Activated CD8-positive, alpha-beta memory T cell treated with anti-CD3 and anti-CD28 coated beads, Interleukin-2, amount 50 U/mL, for 48 hours (primary cell): ENCODE results near the gene GUCY2C.
A peak's percentile ranks its signal among the peaks of the same experiment; 100 is the strongest.

ENCODE experiments used
- DNase-seq: peaks from one replicate; pipeline ENCODE4 v3.0.0-alpha.2; 2020

Gene GUCY2C

DNA sequence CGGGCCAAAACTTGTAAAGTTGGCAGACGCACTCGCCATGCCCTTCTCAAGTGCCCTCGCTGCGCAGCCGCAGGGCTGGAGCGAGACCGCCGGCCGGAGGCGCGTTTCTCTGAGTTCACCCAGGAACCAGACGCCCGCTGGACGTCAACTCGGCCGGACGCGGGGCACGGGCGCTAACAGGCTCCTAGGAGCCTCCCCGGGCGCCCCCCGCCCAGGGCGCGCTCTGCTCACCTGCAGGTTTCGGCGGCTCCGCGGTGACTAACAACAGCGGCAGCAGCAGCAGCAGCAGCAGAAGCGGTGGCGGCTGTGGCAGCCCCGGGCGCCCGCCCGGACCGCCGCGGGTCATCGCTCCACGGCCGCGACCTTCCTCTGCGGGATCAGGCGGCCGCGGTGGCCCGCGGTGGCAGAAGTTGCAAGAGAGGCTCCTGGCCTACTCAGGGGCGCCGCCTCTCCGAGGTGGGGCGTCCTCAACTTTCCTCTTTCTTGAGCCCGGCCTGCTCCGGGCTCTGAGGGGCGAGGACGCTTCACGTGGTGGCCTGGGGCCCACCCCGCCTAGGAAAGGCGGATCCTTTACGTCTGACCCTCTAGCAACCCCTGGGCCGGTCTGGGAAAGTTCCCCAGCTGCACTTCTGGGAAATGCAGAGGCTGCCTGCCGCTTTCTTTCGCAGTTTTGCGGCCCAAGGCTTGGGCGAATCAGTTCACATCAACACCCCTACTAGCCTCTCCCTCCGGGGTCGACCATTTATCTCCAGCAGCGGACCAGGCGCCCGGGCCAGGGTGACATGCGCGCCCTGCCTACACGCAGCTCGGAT is 128.8 kb downstream of the GUCY2C start, which contains the start of gene PLBD1:
Gene PLBD1, minus strand, starts transcription at position 533 of the 812 bp plus-strand sequence. Its CDS starts 187 bp downstream, at position 346.
- DNase-seq = peak; percentile 62

DNA sequence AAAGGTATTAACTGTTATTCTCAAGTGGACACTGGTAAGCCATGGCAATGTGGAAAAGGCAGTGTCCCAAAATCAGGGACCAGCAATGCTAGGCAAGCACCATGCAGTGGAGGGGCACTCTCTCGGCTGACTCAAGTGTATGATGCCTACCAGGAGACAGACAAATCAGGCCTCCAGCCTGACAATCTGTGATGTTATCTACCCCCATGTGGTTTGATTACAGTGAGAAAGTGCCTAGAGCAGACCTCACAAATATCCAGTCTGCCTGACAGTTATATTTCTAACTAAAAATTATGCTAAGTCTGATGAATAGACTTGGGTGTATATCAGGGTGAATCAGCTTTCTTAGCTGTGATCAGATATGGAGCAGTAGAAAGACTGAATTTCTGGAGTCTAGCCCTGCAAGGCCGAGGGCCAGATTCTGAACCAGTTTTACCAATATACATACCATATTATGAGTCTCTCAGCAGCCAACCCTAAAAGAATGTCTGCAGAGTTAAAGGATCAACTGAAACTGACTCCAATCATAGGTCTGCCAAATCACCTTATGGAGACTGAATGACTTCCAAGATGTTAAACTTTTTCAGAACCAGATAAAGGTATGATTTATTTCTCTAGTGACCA is 132.0 kb downstream of the GUCY2C start:
- DNase-seq = no peak

DNA sequence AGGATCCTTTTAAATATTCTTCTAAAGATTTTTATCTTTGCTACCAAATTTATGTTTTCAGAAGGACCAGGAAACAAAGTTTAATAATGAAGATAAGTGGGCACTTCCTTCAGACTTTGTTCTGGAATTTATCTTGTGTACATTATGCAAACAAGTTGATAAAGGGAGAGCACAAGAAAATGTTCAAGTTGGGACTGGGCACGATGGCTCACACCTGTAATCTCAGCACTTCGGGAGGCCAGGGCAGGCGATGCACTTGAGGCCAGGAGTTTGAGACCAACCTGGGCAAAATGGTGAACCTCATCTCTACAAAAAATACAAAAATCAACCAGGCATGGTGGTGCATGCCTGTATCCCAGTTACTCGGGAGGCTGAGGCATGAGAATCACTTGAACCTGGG is 133.4 kb downstream of the GUCY2C start:
- no peak for DNase-seq
